SKM-1 treated with dmso at 0.1 percent for 144 hours (cell line): Measurements from ENCODE around the gene HOXA10.
A peak's percentile ranks its signal among the peaks of the same experiment; 100 is the strongest.

Experiments used
- DNase-seq: peaks from one replicate; lab custom pipeline; 2025; ENCODE audit not compliant: unreplicated experiment; lab: John Stamatoyannopoulos, UW

Gene HOXA10

DNA sequence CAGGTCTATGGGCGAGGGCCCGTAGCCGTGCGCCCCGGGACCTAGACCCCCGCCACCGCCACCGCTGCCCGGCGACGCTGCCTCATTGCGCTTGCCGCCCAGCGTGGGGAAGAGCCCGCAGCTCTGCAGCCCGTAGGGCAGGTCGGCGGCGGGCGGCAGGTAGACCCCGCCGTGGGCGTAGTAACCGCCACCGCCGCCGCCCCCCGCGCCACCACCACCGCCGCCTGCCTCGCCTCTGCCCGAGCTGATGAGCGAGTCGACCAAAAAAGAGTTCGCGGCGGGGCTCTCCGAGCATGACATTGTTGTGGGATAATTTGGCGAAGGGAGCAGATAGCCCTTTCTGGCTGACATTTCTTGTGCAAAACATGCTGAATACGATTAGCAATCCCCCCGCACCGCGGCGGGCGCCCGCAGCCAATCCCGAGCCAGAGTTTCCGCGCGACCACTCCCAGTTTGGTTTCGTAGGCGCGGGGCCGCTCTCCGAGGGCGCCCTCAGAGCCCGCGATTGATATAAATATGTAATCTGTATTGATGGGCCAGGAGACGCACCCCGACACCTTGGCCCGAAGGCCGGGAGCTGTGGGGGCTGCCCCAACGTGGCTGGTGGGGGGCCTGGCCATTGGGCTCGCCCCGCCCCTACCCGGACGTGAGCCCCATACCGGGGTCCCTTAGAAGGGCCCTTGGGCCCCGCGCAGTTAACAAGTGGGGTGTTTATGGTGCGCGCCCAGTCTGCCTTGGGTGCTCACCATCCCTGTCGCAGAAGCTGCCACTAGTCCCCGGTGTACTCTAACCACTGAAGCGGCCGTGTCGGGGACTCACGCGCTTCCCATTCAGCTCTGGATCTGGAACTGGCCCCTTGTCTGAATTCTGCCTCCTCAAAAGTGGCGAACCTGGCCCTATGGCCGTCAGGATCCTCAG lies at the start of gene HOXA10:
Gene HOXA10 (minus strand): TSS at position 365 of the 918 bp plus-strand sequence. CDS start 14 bp downstream, at position 351.
- DNase-seq, result no peak

DNA sequence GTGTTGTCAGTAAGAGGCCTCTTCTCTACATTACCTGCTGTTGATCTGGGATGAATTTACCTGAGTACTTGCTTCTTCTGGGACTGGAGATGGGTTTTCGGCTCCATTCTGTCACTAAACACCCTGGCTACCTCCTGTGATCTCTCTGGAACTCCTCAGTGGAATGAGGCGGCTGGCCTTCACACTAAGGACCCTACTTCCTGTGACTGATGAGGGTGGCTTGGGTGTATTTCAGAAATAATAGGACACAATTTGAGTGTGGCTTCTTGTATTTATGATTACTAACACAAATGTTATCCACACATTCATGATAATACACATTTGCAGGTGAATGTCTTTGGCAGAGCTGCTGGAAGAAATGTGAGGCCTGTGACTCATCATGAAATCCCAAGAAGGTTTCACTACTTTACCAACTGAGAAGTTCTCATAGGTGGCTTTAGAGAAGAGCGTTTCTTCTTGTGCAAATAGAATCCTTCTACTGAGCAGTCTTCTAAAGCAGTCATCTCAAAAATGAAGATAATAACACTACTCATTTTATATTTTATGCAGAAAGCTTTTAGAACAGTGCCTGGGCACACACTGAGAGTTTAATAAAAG lies 47.2 kb upstream of the HOXA10 start:
- DNase-seq, result no peak

DNA sequence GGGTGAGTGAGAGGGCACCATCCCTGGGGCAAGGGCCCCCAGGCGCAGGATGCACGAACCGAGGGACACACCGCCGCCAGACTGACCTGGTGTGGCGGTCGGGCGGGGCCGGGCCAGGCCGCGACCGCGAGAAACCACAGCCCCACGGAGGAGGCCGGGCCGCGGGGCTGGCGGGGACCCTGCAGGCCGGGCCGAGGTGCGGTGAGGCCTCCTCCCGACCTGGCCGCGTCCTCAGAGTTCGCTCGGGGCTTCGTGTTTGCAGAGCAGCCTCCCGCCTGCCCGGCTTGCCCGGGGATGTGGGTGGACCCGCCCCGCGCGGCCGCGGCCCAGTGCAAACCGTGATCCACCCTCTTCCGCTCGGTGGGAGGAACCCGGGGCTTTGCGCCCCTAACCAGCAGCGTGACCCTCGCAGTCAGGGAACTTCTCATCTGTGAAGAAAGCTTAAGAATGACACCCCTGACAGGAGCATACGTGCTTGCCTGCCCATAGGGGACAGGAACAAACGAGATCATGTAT lies 46.4 kb upstream of the HOXA10 start:
- DNase-seq, result no peak

- DNase-seq, result no peak
These were observed 45.7 kb upstream of the HOXA10 start for GRCh38 chr7:27219821-27220220.

- DNase-seq, result no peak
These were observed 43.8 kb upstream of the HOXA10 start for GRCh38 chr7:27217951-27218350.

GRCh38 chr7:27215356-27215755 lies 41.2 kb upstream of the HOXA10 start:
- DNase-seq, result no peak

DNA sequence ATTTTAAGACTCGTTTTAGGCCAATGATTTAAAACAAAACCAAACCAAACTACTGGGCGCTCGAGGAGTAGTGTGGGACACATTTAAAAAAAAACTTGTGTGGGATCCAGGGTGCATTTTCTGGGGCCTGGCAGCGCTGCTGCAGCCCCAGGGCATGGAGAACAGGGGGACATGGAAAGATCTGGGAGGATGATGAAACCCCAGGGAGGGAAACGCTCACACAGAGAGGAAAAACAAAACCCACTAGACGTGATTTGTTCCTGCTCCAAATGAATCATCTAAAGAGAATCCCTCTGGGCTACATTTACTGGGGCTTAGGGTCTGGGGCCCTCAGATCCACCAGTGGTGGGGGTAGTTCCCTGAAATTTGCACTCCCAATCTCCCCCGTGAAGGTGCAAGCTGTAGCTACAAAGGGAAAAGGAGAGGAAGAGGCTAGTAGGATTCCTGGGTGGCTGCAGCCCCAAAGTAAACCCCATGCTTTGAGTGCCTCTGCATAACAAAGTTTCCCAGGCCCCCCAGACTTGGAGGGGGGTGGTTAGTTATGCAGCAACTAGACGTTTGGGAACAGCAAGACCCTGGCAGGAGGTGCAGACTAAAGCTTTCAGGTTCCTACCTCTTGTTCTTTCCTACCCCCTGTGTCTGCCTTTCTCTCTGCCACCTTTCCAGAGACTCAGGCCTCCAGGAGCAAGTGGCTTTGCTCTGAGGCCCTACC lies 40.3 kb upstream of the HOXA10 start:
- no peak for DNase-seq

DNA sequence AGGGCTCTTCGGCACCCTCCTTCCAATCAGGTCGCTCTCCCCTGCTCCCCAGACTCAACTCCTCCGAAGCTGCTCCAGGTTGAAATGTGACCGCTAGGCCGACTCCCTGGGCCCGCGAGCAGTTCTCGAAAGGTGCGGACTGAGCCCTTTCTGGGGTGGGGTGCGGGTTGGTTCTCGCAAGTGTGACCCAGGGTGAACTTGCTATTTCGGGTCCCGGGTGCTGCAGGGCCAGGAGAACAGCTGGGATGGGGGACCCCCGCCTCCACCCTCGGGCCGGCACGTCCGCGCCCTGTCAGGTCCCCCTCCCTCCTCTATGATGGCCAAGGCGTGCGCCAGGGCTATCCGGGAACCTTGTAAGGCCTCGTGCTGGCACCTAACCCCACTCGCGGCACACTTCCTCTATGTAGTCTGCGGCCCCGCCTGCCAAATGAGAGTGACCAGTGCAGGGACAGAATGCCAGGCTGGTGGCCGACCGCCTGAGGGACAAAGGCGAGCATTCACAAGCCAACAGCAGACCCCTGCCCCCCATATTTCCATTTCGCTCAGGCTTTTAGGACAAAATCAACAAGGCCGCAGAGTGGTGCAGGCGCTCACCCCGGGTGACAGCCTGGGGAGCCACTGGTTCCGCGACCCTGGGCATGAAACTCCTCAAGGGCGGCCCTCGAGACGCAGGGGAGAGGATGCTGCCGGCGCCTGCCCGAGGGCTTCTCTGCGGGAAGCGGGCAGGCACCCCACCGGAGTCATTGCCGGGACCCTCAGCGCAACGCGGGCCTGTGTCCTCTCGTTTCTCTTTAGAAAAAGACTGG lies 39.5 kb upstream of the HOXA10 start:
- DNase-seq, result no peak

GRCh38 chr7:27212497-27213432 lies 38.6 kb upstream of the HOXA10 start:
- no peak for DNase-seq

DNA sequence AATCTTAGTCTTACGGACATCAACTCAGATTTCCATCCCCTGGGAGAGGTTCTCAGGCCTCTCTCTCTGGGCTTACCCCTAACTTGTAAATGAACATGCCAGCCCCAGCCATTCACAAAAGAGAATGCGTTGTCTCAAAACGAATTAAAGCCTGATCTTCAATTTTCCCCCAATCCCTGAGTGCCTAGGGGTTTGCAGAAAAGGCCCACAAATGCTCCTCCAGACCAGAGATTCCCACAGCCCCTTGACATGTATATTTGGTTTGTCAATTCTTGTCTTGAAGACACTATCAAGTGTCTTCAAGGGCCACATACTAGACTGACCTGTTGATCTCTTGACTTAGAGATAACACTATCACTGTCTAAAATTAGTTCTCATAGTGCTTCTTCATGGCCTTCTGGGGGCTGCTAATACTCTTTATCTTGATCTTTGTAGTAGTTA lies 37.7 kb upstream of the HOXA10 start:
- no peak for DNase-seq

GRCh38 chr7:27211084-27211446 lies 36.9 kb upstream of the HOXA10 start:
- DNase-seq, result no peak

GRCh38 chr7:27210441-27211083 lies 36.4 kb upstream of the HOXA10 start:
- peak; percentile 45 for DNase-seq

GRCh38 chr7:27209933-27210440 lies 35.9 kb upstream of the HOXA10 start:
- no peak for DNase-seq

DNA sequence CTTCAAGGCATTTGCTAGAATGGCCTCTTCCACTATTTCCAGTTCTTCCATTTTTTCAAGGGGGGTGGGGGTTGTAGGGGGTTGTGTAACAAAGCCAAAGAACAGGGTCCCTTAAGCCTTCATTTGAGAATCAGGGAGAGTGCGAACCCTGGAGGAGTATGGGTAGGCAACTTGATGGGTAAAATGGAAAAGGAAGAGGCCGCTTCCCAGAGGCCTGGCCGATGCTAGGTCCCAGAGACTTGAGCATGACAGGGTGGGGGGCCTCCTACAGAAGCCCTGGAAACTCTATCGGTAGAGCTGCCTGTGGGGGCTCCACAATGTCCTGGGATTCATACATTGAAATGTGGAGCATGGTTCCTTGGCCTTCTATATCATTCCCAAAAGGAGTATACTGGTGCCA lies 34.9 kb upstream of the HOXA10 start:
- DNase-seq, result no peak

- no peak for DNase-seq
These were observed 33.3 kb upstream of the HOXA10 start for GRCh38 chr7:27207348-27207985.

- DNase-seq, result no peak
These were observed 31.5 kb upstream of the HOXA10 start for GRCh38 chr7:27205325-27206280.

DNA sequence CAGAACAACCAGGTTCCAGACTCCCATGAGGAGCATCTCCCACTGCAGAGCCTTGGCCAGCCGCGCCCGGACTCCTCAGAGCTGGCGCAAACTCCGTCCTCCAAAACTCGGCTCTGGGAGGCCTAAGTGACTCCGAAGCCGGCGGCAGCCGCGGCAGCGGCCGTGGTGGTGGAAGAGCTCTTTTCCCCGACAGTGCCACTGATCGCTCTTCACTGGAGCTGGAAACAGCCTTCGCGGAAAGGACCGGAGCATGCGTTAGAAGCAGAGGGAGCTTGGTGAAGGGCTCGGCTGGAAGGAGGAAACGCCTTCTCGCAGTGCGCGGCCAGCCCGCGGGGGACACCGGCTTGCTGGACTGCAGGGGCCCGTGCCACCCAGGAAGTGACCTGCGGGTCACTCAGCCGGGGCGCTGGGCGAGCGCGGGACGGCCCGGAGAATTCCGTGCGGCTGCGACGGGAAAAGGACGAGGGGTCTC lies 30.8 kb upstream of the HOXA10 start:
- DNase-seq, result no peak
